SK-N-SH treated with all-trans-retinoic acid at 6 μM for 48 hours (cell line): ENCODE data around the gene CPVL.

Source experiments
- PATZ1 ChIP-seq: fragments of 250-450 bp; sonication (Bioruptor Pico); IDR thresholded peaks from 2 replicates; pipeline ENCODE4 v1.8.0; 2020; ENCODE audit warnings: mild to moderate bottlenecking, moderate library complexity, borderline replicate concordance
- RARB ChIP-seq: fragments of 250-450 bp; sonication (Bioruptor Pico); IDR thresholded peaks from 2 replicates; pipeline ENCODE4 v1.8.0; 2021; ENCODE audit warnings: mild to moderate bottlenecking, moderate library complexity
- ZFP3 ChIP-seq: fragments of 250-450 bp; sonication (Bioruptor Pico); IDR thresholded peaks from 2 replicates; pipeline ENCODE4 v1.5.0; 2020; ENCODE audit warnings: mild to moderate bottlenecking, moderate library complexity
- ZNF8 ChIP-seq: fragments of 450-650 bp; formaldehyde crosslinking; IDR thresholded peaks from 2 replicates; pipeline ENCODE4 v1.5.0; 2020; ENCODE audit warnings: mild to moderate bottlenecking, moderate library complexity

GRCh38 chr7:29109358-29109757, 37.0 kb downstream of the CPVL start:
- TF ChIP-seq PATZ1 (CRISPR knock-in tag) (no peak), RARB (CRISPR knock-in tag) (no peak), ZNF8 (no peak), ZFP3 (CRISPR knock-in tag) (no peak)
